H9 (cell line): ENCODE data around the gene SKIDA1. TPM values are rescaled to one million over a fixed set of nuclear protein-coding genes. Genes with fewer than 3 reads are reported as not detected.

ENCODE experiments used
- DNase-seq: peaks from one replicate; pipeline ENCODE4 v3.0.0-alpha.2; 2017
- H2AFZ ChIP-seq: one replicate; pipeline ENCODE4 v1.6.1; 2013; ENCODE audit warnings: mild to moderate bottlenecking, low read length, control low read depth, moderate library complexity
- H2AK5ac ChIP-seq: 2 replicates; pipeline ENCODE4 v1.6.1; 2013; ENCODE audit warnings: low read length, control low read depth, mixed read lengths; ENCODE audit not compliant: insufficient read length
- H2BK120ac ChIP-seq: one replicate; pipeline ENCODE4 v1.6.1; 2013; ENCODE audit warnings: low read depth, mild to moderate bottlenecking, low read length, control low read depth, inconsistent platforms; ENCODE audit not compliant: poor library complexity, severe bottlenecking
- H2BK12ac ChIP-seq: 2 replicates; pipeline ENCODE4 v1.6.1; 2013; ENCODE audit warnings: low read length, control low read depth, mixed read lengths, low read depth; ENCODE audit not compliant: insufficient read length
- H2BK15ac ChIP-seq: 2 replicates; pipeline ENCODE4 v1.6.1; 2013; ENCODE audit warnings: low read depth, low read length, control low read depth
- H2BK20ac ChIP-seq: one replicate; pipeline ENCODE4 v1.6.1; 2013; ENCODE audit warnings: low read depth, mild to moderate bottlenecking, low read length, control low read depth, inconsistent platforms; ENCODE audit not compliant: poor library complexity, severe bottlenecking
- H2BK5ac ChIP-seq: 2 replicates; pipeline ENCODE4 v1.6.1; 2013; ENCODE audit warnings: low read length, control low read depth, mixed read lengths; ENCODE audit not compliant: insufficient read length
- H3K14ac ChIP-seq: 2 replicates; pipeline ENCODE4 v1.6.1; 2013; ENCODE audit warnings: low read length, control low read depth; ENCODE audit not compliant: insufficient read depth
- H3K18ac ChIP-seq: 2 replicates; pipeline ENCODE4 v1.6.1; 2013; ENCODE audit warnings: low read depth, mild to moderate bottlenecking, mixed read lengths, low read length, control low read depth; ENCODE audit not compliant: insufficient read length
- H3K23ac ChIP-seq: 2 replicates; pipeline ENCODE4 v1.6.1; 2013; ENCODE audit warnings: low read length, control low read depth, mixed read lengths, low read depth; ENCODE audit not compliant: insufficient read length
- H3K23me2 ChIP-seq: 2 replicates; pipeline ENCODE4 v1.6.1; 2013; ENCODE audit warnings: low read depth, mild to moderate bottlenecking, mixed read lengths, low read length, control low read depth; ENCODE audit not compliant: insufficient read length, poor library complexity, severe bottlenecking
- H3K27ac ChIP-seq: 2 replicates; pipeline ENCODE4 v1.5.1; 2013; ENCODE audit warnings: low read length, control low read depth, mixed read lengths, low read depth; ENCODE audit not compliant: insufficient read length
- H3K27me3 ChIP-seq: 2 replicates; pipeline ENCODE4 v1.6.1; 2013; ENCODE audit warnings: low read length, control low read depth, inconsistent platforms; ENCODE audit not compliant: insufficient read depth
- H3K4ac ChIP-seq: 2 replicates; pipeline ENCODE4 v1.6.1; 2013; ENCODE audit warnings: low read depth, mild to moderate bottlenecking, control low read depth, inconsistent platforms, low read length, moderate library complexity
- H3K4me1 ChIP-seq: 2 replicates; pipeline ENCODE4 v1.6.1; 2013; ENCODE audit warnings: low read length, control low read depth, inconsistent platforms; ENCODE audit not compliant: insufficient read depth
- H3K4me2 ChIP-seq: 2 replicates; pipeline ENCODE4 v1.6.1; 2013; ENCODE audit warnings: low read length, control low read depth, mixed read lengths; ENCODE audit not compliant: insufficient read length, insufficient read depth
- H3K56ac ChIP-seq: 2 replicates; pipeline ENCODE4 v1.6.1; 2013; ENCODE audit warnings: low read depth, mild to moderate bottlenecking, mixed read lengths, low read length, control low read depth; ENCODE audit not compliant: insufficient read length
- H3K79me1 ChIP-seq: 2 replicates; pipeline ENCODE4 v1.6.1; 2013; ENCODE audit warnings: low read depth, mild to moderate bottlenecking, moderate library complexity, low read length, control low read depth, inconsistent platforms; ENCODE audit not compliant: insufficient read depth, poor library complexity, severe bottlenecking
- H3K79me2 ChIP-seq: 2 replicates; pipeline ENCODE4 v1.6.1; 2013; ENCODE audit warnings: low read length, control low read depth, inconsistent platforms; ENCODE audit not compliant: insufficient read depth
- H3K9ac ChIP-seq: 2 replicates; pipeline ENCODE4 v1.6.1; 2013; ENCODE audit warnings: low read length, control low read depth, mixed read lengths; ENCODE audit not compliant: insufficient read length; ENCODE audit errors: extremely low read depth
- H3K9me3 ChIP-seq: one replicate; pipeline ENCODE4 v1.6.1; 2013; ENCODE audit warnings: low read depth, low read length, inconsistent platforms; ENCODE audit not compliant: control insufficient read depth
- H3T11ph ChIP-seq: one replicate; pipeline ENCODE4 v1.6.1; 2013; ENCODE audit warnings: mild to moderate bottlenecking, low read length, control low read depth, inconsistent platforms
- H4K20me1 ChIP-seq: one replicate; pipeline ENCODE4 v1.6.1; 2013; ENCODE audit not compliant: control insufficient read depth, insufficient read length, insufficient read depth
- H4K5ac ChIP-seq: 2 replicates; pipeline ENCODE4 v1.6.1; 2013; ENCODE audit warnings: low read depth, mild to moderate bottlenecking, mixed read lengths, low read length, control low read depth; ENCODE audit not compliant: insufficient read length
- H4K8ac ChIP-seq: replicated peaks from 2 replicates; pipeline ENCODE4 v1.6.1; 2013; ENCODE audit warnings: low read length, control low read depth, mixed read lengths, low read depth; ENCODE audit not compliant: insufficient read length
- H4K91ac ChIP-seq: 2 replicates; pipeline ENCODE4 v1.6.1; 2013; ENCODE audit warnings: low read depth, mild to moderate bottlenecking, moderate library complexity, mixed read lengths, low read length, control low read depth; ENCODE audit not compliant: insufficient read length
- H3K27ac Mint-ChIP-seq, 3 experiments: 2 replicates in 2 of 3; 3 replicates in 1 of 3; pipeline ENCODE4 v1.8.0; 2020 to 2021; ENCODE audit warnings: mixed read lengths in 3 of 3, mild to moderate bottlenecking in 1 of 3, moderate library complexity in 1 of 3
- H3K27me3 Mint-ChIP-seq: 2 replicates; pipeline ENCODE4 v1.8.0; 2021; ENCODE audit warnings: low read depth, mild to moderate bottlenecking, moderate library complexity, mixed read lengths
- H3K36me3 Mint-ChIP-seq, 3 experiments: 2 replicates in 2 of 3; 3 replicates in 1 of 3; pipeline ENCODE4 v1.8.0; 2020 to 2021; ENCODE audit warnings: low read depth in 3 of 3, mixed read lengths in 3 of 3; ENCODE audit not compliant: insufficient read depth in 1 of 3
- H3K4me1 Mint-ChIP-seq, 2 experiments: 2 replicates each; pipeline ENCODE4 v1.8.0; 2020; ENCODE audit warnings: mixed read lengths in 2 of 2
- H3K4me3 Mint-ChIP-seq, 2 experiments: 2 replicates in 1 of 2; 3 replicates in 1 of 2; pipeline ENCODE4 v1.8.0; 2020 to 2021; ENCODE audit warnings: mild to moderate bottlenecking in 2 of 2, mixed read lengths in 2 of 2, moderate library complexity in 1 of 2
- H3K9me3 Mint-ChIP-seq, 2 experiments: 2 replicates in 1 of 2; 3 replicates in 1 of 2; pipeline ENCODE4 v1.8.0; 2020; ENCODE audit warnings: mild to moderate bottlenecking in 2 of 2, mixed read lengths in 2 of 2, moderate library complexity in 1 of 2
- WGBS: extraction: QIAGEN DNeasy Blood & Tissue Kit; methylation state at CpG from one replicate; pipeline ENCODE4 v1.1.7; 2013; ENCODE audit warnings: missing lambda C conversion rate, low lambda C conversion rate, mixed read lengths; ENCODE audit not compliant: insufficient read length; ENCODE audit errors: extremely low coverage; 5-methylcytosine and 5-hydroxymethylcytosine counted together
- total RNA-seq: library from RNA; stranded (reverse); gene quantifications from 2 replicates; pipeline ENCODE4 v1.2.1, GENCODE V29; 2021
- TF ChIP-seq, protein P1 (sequence below): fragments of 200-600 bp; sonication (generic); conservative IDR thresholded peaks from 3 replicates; pipeline ENCODE4 v1.8.0; 2021; ENCODE audit warnings: antibody characterized with exemption, mild to moderate bottlenecking

Gene SKIDA1
- total RNA-seq, 1 experiment from 2014 or later = 5.9 TPM

DNA sequence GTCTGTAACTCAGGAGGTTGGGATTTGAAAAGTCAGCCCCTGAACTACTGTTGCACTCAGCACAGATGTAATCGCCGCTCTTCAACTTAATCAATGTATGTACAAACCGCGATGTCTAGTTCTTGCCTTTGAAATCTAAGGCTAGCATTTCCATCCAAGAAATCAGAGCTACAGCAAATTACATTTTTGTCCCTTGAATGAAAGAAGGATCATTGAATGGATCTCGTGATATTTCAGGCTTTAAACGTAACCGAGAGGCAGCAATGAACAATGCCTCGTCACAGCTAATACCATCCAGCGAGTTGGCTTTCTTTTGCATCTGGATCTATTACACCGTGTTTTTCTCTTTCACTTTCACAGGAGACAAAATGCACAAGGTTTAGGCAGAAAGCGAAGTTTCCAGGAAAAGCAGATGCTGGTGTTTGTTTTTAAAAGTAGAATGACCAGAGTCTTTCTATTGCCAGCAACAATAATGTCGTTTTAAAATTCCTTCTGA lies 5.5 kb downstream of the SKIDA1 start:
- Mint-ChIP-seq H3K4me1 (peaks cover 75 to 77% of the 10 kb centered on the region in 2 experiments), H3K36me3 (no peaks in the 10 kb centered on the region; a peak in 1 of 7 replicates), H3K4me3 (peak overlapping the region; percentile 85 to 87), H3K27ac (peak overlapping the region in 2 of 3 experiments; percentile 21 to 45; a peak in 2 of 7 replicates), H3K27me3 (peaks cover 38% of the 10 kb centered on the region), H3K9me3 (no peaks in the 10 kb centered on the region; a peak in 2 of 5 replicates)
- Histone ChIP-seq H2BK15ac (no peak overlapping the region), H2AFZ (no peak overlapping the region), H2BK120ac (no peak overlapping the region), H2BK12ac (no peak overlapping the region), H3K4me1 (peaks cover 9% of the 10 kb centered on the region; the same call in 1 of the 2 replicates), H3K18ac (no peak overlapping the region), H3K4me2 (peak overlapping the region; percentile 89), H4K20me1 (no peaks in the 10 kb centered on the region), H2AK5ac (no peak overlapping the region), H3K9ac (peak overlapping the region; percentile 53), H3T11ph (no peak overlapping the region), H4K91ac (no peak overlapping the region), H3K27ac (no peak overlapping the region), H2BK5ac (no peak overlapping the region), H3K23me2 (peaks cover 55% of the 10 kb centered on the region), H3K79me2 (no peaks in the 10 kb centered on the region), H3K4ac (no peak overlapping the region), H3K79me1 (no peaks in the 10 kb centered on the region), H3K56ac (no peak overlapping the region), H3K23ac (no peak overlapping the region), H3K9me3 (no peaks in the 10 kb centered on the region), H2BK20ac (no peak overlapping the region), H4K5ac (no peak overlapping the region), H3K14ac (no peak overlapping the region), H3K27me3 (peaks cover 17% of the 10 kb centered on the region; the same call in 1 of the 2 replicates), H4K8ac (no peak overlapping the region)
- WGBS = no CpG with 5 or more reads among the region's 12 CpGs
- DNase-seq = no peak
- TF ChIP-seq, protein P1, sequence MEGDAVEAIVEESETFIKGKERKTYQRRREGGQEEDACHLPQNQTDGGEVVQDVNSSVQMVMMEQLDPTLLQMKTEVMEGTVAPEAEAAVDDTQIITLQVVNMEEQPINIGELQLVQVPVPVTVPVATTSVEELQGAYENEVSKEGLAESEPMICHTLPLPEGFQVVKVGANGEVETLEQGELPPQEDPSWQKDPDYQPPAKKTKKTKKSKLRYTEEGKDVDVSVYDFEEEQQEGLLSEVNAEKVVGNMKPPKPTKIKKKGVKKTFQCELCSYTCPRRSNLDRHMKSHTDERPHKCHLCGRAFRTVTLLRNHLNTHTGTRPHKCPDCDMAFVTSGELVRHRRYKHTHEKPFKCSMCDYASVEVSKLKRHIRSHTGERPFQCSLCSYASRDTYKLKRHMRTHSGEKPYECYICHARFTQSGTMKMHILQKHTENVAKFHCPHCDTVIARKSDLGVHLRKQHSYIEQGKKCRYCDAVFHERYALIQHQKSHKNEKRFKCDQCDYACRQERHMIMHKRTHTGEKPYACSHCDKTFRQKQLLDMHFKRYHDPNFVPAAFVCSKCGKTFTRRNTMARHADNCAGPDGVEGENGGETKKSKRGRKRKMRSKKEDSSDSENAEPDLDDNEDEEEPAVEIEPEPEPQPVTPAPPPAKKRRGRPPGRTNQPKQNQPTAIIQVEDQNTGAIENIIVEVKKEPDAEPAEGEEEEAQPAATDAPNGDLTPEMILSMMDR = no peak
